Stimulated activated CD8-positive, alpha-beta memory T cell treated with anti-CD3 and anti-CD28 coated beads, Interleukin-7, amount 100 ng/mL, for 1 hour (primary cell): ENCODE data around the gene HS2ST1.
"Not testable (repeated sequence)": the region's sequence is repeated elsewhere in the genome, so short reads cannot be mapped to it uniquely, and the experiment has no call there.

Source experiments
- DNase-seq, 2 donors: peaks; one replicate each; pipeline ENCODE4 v3.0.0-alpha.2; 2020; ENCODE audit warnings: low read depth in 2 of 2

Gene HS2ST1

GRCh38 chr1:87023326-87023725 lies 108.9 kb downstream of the HS2ST1 start:
- no peak for DNase-seq

DNA sequence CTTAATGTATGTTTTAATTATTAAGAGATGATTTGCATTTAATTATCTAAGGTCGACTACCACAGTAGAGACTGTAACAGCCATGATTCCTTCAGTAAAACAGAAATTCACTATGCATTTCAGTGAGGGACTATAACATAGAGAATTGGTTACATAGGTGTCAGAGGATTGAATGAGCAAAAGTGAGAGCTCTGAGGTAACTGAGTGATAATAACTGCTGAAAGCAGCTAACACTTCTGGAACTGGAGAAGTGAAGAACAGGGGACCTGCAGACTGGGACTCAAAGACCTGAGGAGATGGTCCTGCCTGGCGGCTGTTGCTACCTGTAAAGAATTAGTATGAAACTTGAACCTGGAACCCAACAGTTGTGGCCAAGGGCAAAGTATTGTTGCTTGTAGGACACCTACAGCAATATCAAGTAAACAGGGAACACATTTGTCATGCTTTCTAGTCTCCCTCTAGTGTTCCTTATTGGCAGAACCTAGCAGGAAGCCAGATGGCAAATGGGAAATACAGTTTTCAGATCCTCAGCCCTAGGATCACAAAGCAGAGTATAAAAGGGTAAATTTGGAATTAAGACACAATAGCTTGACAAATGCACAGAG lies 110.6 kb downstream of the HS2ST1 start:
- DNase-seq: no peak

DNA sequence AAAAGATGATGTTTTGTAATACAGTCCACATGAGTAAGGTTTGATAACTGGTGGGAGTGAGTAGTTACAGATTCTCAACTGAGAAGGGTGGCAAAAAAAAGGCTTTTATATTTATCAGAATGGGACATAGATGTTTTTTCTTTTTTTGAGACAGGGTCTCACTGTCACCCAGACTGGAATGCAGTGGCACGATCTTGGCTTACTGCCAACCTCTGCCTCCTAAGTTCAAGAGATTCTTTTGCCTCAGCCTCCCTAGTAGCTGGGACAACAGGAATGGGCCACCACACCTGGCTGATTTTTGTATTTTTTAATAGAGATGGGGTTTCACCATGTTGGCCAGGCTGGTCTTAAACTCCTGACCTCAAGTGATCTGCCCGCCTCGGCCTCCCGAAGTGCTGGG lies 113.1 kb downstream of the HS2ST1 start:
- DNase-seq: not testable (repeated sequence)

GRCh38 chr1:87028576-87028975 lies 114.1 kb downstream of the HS2ST1 start:
- DNase-seq: no peak

DNA sequence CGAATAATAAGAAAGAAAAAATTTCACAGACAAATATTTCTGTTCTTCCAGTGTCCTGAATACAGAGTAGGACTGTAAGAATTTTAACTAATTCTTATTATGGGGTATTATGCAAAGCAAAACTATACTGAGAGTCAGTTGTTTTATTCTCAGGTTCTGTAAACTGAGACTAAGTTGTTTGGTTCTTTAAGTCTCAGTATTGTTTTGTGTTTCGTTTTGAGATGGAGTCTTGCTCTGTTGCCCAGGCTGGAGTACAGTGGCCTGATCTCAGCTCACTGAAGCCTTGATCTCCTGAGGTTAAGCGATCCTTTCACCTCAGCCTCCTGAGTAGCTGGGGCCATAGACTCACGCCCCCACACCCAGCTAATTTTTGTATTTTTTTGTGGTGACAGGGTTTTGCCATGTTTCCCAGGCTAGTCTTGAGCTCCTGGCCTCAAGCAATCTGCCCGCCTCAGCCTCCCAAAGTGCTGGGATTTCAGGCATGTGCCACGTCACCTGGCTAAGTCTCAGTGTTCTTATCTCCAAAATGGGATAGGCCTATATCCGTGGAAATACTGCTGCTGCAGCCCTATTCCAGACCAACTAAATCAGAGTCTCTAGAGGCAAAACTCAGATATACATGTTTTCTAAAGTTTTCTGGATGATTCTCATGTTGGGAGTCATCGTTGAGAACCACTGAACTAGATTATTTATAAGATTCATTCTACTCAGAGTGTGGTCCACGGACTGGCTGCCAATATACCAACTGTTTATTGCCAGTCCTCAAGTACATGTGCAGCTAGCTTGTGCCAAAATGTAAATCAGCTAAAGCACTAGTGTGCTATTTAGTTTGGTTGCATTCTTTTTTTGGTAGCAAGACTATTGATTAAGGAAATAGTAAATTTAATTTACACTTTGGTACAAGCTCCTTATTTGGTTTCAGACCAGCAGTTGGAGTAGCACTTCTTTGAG lies 116.6 kb downstream of the HS2ST1 start:
- DNase-seq: no peak

DNA sequence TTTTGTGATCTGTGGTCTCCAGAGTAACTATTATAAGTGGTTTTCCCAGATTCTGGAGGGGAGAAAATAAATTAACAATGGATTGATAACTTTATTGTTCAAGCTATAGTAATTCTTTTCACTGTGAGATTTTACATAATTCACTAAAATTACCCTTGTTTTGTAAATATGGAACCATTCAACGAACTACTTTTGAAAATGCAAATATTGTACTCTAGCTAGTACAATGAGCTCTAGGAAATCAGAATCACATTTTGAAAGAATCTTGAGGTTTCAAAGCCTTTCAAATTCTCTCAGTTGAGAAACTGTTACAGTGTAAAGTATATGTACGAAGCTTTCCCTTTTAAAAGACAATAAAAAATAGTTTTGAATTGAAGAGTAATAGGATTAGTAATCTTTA lies 119.9 kb downstream of the HS2ST1 start:
- no peak for DNase-seq

DNA sequence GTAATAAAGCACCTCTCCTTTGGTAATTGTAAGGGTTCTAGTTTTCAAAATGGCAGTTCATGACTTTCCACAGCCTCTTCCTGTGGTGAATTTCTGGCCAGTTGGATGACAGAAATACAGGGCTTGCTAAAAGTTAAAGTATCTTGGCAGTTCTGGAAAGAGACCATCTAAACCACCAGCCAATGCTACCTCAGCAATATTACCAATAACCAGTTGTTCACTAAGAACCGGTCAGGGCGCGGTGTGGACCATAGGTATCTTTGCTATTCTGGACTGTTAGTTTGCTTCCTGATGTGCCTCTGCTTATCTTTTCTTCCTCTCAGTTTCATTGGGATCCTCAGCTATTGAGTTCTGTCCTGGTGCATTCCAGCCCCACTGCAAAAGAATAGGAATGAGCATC lies 124.7 kb downstream of the HS2ST1 start:
- no peak for DNase-seq

- DNase-seq: no peak
Observed at GRCh38 chr1:87042111-87042811, 127.8 kb downstream of the HS2ST1 start.

- no peak for DNase-seq
Observed at GRCh38 chr1:87044424-87044823, 130.0 kb downstream of the HS2ST1 start.

DNA sequence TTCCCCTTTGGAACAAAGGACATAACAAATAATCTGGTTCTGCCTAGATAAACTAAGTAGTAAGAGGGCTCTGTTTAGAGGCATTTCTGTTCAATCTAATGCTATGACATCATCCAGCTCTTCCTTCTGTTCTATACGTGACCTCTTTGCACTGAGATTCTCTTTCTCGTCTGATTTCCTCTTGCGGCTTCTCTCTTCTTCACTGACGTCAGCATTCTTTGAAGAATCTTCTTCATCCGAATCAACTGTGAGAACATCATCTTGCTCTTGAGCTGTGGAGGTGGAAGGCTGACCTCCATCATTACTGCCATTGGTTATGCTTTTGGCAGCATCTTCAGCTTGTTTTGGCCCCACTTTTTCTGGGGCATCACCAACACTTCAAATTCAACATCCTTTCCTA lies 130.4 kb downstream of the HS2ST1 start:
- DNase-seq: no peak

- DNase-seq: no peak
Observed at GRCh38 chr1:87045761-87046304, 131.4 kb downstream of the HS2ST1 start.

GRCh38 chr1:87046951-87047350 lies 132.5 kb downstream of the HS2ST1 start:
- DNase-seq: no peak

GRCh38 chr1:87048237-87048636 lies 133.8 kb downstream of the HS2ST1 start:
- DNase-seq: no peak

DNA sequence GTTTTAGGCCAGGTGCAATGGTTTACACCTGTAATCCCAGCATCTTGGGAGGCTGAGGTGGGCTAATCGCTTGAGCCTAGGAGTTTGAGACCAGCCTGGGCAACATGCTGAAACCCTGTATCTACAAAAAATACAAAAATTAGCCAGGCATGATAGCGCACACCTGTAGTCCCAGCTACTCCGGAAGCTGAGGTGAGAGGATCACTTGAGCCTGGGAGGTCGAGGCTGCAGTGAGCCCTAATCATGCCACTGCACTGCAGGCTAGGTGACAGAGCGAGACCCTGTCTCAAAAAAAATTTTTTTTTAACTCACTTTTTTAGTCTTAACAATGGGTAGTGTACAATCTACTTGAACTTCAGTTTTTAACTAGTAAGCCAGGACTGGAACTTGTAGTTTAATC lies 137.5 kb downstream of the HS2ST1 start:
- no peak for DNase-seq

GRCh38 chr1:87052400-87052799 lies 138.0 kb downstream of the HS2ST1 start:
- DNase-seq: no peak

GRCh38 chr1:87052961-87053360 lies 138.5 kb downstream of the HS2ST1 start:
- no peak for DNase-seq

- DNase-seq: no peak
Observed at GRCh38 chr1:87053446-87053845, 139.0 kb downstream of the HS2ST1 start.

DNA sequence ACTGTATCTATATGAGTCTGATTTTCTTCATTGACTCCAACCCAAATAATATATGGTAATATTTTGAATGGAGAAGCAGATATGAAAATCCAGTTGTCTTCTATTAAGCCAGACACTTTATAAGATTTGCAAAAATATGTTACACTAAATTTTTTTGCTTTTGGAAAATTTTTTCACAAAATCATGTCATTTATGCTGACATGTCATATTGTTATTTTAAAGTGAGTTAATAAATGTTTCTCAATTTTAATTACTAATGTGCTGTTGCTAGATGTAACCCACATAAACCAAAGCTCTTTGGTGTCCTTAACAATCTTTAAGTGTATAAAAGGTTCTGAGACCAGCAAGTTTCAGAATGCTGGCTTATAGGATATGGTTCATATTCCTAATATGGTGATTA lies 142.5 kb downstream of the HS2ST1 start:
- no peak for DNase-seq

DNA sequence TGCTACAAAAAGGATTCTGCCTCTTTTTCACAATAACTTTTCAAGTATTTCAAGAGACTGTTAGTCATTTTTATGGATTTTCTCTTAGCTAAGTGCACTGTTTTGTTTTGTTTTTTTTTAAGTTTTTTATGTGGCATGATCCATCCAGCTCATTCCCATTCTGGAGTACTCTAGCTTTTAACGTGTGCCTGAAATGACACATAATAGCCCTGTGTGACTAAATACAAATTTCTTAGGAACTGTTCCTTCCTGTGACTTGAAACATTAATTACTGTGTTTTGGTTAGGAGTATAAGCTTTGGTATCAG lies 143.9 kb downstream of the HS2ST1 start:
- DNase-seq: no peak

- DNase-seq: no peak
Observed at GRCh38 chr1:87061742-87062156, 147.3 kb downstream of the HS2ST1 start.

GRCh38 chr1:87062687-87063086 lies 148.3 kb downstream of the HS2ST1 start:
- no peak for DNase-seq

DNA sequence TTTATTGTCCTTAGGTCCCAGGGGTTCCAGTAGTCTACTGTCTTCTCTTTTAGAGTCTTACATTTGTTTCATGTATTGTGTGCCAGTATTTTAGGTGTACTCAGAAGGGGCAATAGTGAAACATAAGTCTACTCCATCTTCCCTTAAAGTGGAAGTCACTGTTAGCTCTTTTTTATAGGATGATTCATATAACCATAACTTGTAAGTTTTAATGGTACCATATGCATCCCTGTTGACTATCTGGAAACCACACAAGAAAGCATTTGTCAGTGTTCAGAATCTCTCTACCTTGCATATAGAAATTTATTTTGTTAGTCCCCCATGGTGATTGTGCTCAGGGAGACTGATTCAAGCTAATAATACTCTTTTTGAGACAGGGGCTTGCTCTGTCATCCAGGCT lies 149.9 kb downstream of the HS2ST1 start:
- no peak for DNase-seq

GRCh38 chr1:87064986-87065385 lies 150.6 kb downstream of the HS2ST1 start:
- DNase-seq: no peak
